Right lobe of liver (tissue), 6 donors: Measurements from ENCODE around the gene OLA1. TPM values are rescaled to one million over a fixed set of nuclear protein-coding genes. Genes with fewer than 3 reads are reported as not detected.
A peak's percentile ranks its signal among the peaks of the same experiment; 100 is the strongest.

Source experiments
- ATAC-seq, 4 donors: fragments of 200-7000 bp; cut with Tn5 transposase; one replicate each; pipeline ENCODE4 v1.9.1; 2020; ENCODE audit warnings: mild to moderate bottlenecking in 4 of 4, moderate library complexity in 4 of 4
- DNase-seq, 3 donors: peaks; one replicate each; pipeline ENCODE4 v3.0.0-alpha.2; 2020
- H3K27ac ChIP-seq, 3 donors: fragments of 200-600 bp; one replicate each; pipeline ENCODE4 v1.8.0; 2022
- H3K27me3 ChIP-seq, 2 donors: fragments of 200-600 bp; one replicate each; pipeline ENCODE4 v1.8.0; 2022
- H3K36me3 ChIP-seq, 4 donors: fragments of 200-600 bp; sonication (generic) in 1 of 4; one replicate each; pipeline versions ENCODE4 v1.5.1 to v1.8.0; 2017 to 2022; ENCODE audit warnings: control low read depth in 1 of 4
- H3K4me1 ChIP-seq, 4 donors: fragments of 200-600 bp; sonication (generic) in 1 of 4; one replicate each; pipeline versions ENCODE4 v1.5.1 to v1.8.0; 2017 to 2022; ENCODE audit warnings: control low read depth in 1 of 4
- H3K4me3 ChIP-seq, 3 donors: fragments of 200-600 bp; one replicate each; pipeline ENCODE4 v1.8.0; 2022
- H3K9me3 ChIP-seq, 4 donors: fragments of 200-600 bp; sonication (generic) in 1 of 4; one replicate each; pipeline versions ENCODE4 v1.5.1 to v1.8.0; 2017 to 2022; ENCODE audit warnings: control low read depth in 1 of 4
- POLR2A ChIP-seq: fragments of 450-650 bp; IDR thresholded peaks from one replicate; pipeline ENCODE4 v1.6.1; 2017; ENCODE audit warnings: antibody characterized with exemption, mild to moderate bottlenecking
- WGBS: methylation state at CpG from one replicate; pipeline ENCODE4 v1.1.6; 2018; ENCODE audit warnings: low coverage, low lambda C conversion rate; ENCODE audit not compliant: insufficient coverage; ENCODE audit errors: missing lambda C conversion rate; 5-methylcytosine and 5-hydroxymethylcytosine counted together
- intact Hi-C, 2 donors: fragments of 100-400 bp; cut with DNase I; formaldehyde crosslinking; loops; one replicate each; pipeline versions ENCODE4 v1.11.2 to v1.14.1; 2022
- total RNA-seq, 6 experiments: library from RNA; depleted of rRNA in 2 of 6; stranded (reverse); fragments of >200 nt in 2 of 6; fragmentation: NEBNext Ultra II Directional in 3 of 6; extraction: Animal tissue kit (Norgen Biotek cat#: 25700) in 3 of 6; gene quantifications; one replicate each; pipeline versions ENCODE4 v1.1.0 to v1.2.4, GENCODE V29; 2016 to 2023
- TF ChIP-seq, protein P1 (sequence below), 4 donors: fragments of 200-600 bp in 3 of 4; fragments of 450-650 bp in 1 of 4; IDR thresholded peaks; one replicate each; pipeline versions ENCODE4 v1.5.1 to v1.8.0; 2016 to 2022; ENCODE audit warnings: antibody characterized with exemption in 4 of 4, mild to moderate bottlenecking in 2 of 4
- donor health status: DM: no; HTN: yes; CAD: no.
- donor health status: DM: no; HTN: no; CAD: no.
- donor health status: DM: no; HTN: no; CAD: no.
- donor health status: DM: no; HTN: yes; CAD: no.
- donor health status: DM: no; HTN: yes; CAD: no.

Gene OLA1
- total RNA-seq, 6 experiments from 2014 or later = 22.2 to 60.8 (median 38.6) TPM

DNA sequence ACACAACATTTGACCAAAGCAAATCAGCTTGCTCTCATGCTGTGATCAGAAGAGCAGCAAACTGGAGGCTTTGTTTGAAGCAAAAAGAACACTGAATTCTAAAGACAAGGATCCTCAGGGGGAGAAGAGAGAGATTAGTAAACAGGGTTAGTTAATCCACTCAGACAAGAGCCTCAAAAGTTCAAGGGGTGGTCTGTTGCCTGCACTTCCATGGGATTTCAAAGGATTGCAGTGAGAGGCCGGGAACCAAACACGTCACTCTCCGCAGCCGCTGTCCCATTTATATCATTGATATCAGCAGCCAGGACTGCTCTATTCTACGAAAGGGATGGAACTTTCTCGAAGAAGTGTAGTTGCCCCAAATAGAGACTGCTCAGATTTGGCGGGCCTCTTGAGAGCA lies 185.4 kb downstream of the OLA1 start:
- H3K27me3 ChIP-seq = no peaks in the 10 kb centered on the region
- 44% methylated on average over 7 of the region's 7 CpGs for WGBS
- intact Hi-C loops = no loop called here
- no peaks in the 10 kb centered on the region for H3K4me1 ChIP-seq
- H3K9me3 ChIP-seq = no peaks in the 10 kb centered on the region
- no peak overlapping the region for H3K27ac ChIP-seq
- no peaks in the 10 kb centered on the region for H3K36me3 ChIP-seq
- TF ChIP-seq POLR2A = no peak
- TF ChIP-seq, protein P1, sequence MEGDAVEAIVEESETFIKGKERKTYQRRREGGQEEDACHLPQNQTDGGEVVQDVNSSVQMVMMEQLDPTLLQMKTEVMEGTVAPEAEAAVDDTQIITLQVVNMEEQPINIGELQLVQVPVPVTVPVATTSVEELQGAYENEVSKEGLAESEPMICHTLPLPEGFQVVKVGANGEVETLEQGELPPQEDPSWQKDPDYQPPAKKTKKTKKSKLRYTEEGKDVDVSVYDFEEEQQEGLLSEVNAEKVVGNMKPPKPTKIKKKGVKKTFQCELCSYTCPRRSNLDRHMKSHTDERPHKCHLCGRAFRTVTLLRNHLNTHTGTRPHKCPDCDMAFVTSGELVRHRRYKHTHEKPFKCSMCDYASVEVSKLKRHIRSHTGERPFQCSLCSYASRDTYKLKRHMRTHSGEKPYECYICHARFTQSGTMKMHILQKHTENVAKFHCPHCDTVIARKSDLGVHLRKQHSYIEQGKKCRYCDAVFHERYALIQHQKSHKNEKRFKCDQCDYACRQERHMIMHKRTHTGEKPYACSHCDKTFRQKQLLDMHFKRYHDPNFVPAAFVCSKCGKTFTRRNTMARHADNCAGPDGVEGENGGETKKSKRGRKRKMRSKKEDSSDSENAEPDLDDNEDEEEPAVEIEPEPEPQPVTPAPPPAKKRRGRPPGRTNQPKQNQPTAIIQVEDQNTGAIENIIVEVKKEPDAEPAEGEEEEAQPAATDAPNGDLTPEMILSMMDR (IDR thresholded peaks at IDR 0.05) = no peak
- DNase-seq (no peak), ATAC-seq (no peak)
- no peak overlapping the region for H3K4me3 ChIP-seq

DNA sequence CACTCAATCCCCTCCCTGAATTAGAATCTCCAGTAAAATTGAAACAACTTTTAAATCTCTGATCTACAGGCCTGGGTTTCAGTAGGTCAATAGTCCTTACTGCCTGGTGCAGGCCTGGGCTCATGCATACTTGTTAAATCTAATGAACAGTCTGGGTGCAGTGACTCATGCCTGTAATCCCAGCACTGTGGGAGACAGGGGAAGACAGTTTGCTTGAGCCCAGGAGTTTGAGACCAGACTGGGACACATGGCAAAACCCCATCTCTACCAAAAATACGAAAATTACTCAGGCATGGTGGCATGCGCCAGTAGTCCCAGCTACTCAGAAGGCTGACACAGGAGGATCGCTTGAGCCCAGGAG lies 188.5 kb downstream of the OLA1 start:
- intact Hi-C loops = no loop called here
- Histone ChIP-seq H3K4me3 (no peak overlapping the region), H3K9me3 (no peaks in the 10 kb centered on the region), H3K4me1 (no peaks in the 10 kb centered on the region), H3K27me3 (no peaks in the 10 kb centered on the region), H3K36me3 (no peaks in the 10 kb centered on the region), H3K27ac (no peak overlapping the region)
- 93% methylated on average over 3 of the region's 3 CpGs for WGBS
- DNase-seq (no peak), ATAC-seq (no peak)
- no peak for TF ChIP-seq POLR2A
- TF ChIP-seq, protein P1 (IDR thresholded peaks at IDR 0.05) = no peak

DNA sequence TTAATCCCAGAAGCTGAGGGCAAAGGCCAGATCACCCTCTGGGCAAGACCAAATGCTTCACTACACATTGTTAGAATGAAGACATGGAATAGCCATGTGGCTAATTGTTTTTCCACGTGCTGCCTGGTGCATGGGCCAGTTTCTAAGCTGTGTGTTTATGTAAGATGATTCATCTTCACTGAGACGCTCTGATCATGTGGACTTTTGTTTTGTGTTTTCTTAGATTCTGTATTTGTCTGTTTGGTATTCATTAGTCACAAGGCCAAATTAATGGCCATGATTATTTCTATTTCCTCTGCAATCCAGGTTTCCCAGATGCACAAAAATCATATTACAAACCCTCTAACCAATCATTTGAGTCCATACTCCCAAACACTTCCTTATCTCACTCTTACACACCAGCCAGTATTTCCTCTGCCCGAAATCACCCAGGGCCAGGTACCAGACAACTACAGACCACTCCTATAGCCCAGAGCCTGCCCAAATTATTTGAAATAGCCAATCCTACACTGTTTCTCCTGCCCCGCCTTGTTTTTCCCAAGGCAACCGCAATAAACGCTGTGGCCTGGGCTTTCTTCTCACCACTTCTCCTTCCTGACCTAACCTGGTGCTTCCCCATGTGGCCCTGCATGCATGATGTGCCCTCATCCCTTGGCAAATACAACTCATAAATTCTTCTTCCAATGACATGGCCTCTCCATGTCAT lies 189.0 kb downstream of the OLA1 start:
- DNase-seq (no peak), ATAC-seq (peak in 1 of 4 donors; percentile 38)
- Histone ChIP-seq H3K4me1 (no peaks in the 10 kb centered on the region), H3K36me3 (no peaks in the 10 kb centered on the region), H3K27ac (no peak overlapping the region), H3K27me3 (no peaks in the 10 kb centered on the region), H3K9me3 (no peaks in the 10 kb centered on the region), H3K4me3 (no peak overlapping the region)
- WGBS = 70% methylated on average over 6 of the region's 6 CpGs
- intact Hi-C loops = no loop called here
- no peak for TF ChIP-seq POLR2A
- TF ChIP-seq, protein P1 (IDR thresholded peaks at IDR 0.05) = no peak

DNA sequence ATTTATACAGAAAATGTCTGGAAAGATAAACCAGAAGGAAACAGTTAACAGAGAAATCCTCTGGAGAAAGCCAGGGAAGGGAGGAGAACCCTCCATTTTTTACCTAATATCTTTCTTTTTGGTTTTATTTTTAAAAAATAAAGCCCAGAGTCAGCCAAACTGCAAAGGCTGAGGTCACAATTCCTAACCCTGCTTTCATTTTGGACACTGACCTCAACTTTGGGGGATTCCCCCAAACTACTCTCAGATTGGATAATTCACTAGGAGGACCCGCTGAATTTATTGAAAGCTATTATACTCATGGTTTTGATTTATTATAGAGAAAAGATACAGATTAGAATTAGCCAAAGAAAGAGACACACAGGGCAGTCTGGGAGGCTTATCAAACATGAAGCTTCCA lies 189.9 kb downstream of the OLA1 start:
- no peak for DNase-seq
- no peak for TF ChIP-seq POLR2A
- TF ChIP-seq, protein P1 (IDR thresholded peaks at IDR 0.05) = no peak
- ATAC-seq = no peak
- H3K4me1 ChIP-seq = no peaks in the 10 kb centered on the region
- no peak overlapping the region for H3K27ac ChIP-seq
- H3K9me3 ChIP-seq = no peaks in the 10 kb centered on the region
- H3K27me3 ChIP-seq = no peaks in the 10 kb centered on the region
- no peak overlapping the region for H3K4me3 ChIP-seq
- intact Hi-C loops = no loop called here
- WGBS = 73% methylated on average over 1 of the region's 1 CpG
- no peaks in the 10 kb centered on the region for H3K36me3 ChIP-seq

DNA sequence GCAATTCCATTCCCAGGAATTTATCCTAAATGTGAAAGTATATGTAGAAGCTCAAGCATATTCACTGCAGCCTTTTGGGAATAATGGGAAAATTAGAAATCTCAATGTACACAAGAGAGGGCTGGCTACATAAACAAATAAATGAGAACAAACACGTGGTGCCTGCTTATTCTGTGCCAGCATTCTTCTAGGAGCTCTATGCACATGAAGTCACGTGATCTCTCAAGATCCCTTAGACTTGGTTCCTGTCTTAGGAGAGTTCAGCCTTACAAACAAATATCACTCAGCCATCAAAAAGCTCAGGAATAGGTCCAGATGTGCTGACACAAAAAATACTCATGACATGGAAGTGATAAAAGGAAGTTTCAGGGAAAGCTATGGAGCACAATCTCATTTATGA lies 190.3 kb downstream of the OLA1 start:
- Histone ChIP-seq H3K27me3 (no peaks in the 10 kb centered on the region), H3K9me3 (no peaks in the 10 kb centered on the region), H3K4me1 (no peaks in the 10 kb centered on the region), H3K36me3 (no peaks in the 10 kb centered on the region), H3K27ac (no peak overlapping the region), H3K4me3 (no peak overlapping the region)
- intact Hi-C loops = no loop called here
- WGBS = 37% methylated on average over 2 of the region's 2 CpGs
- TF ChIP-seq, protein P1 (IDR thresholded peaks at IDR 0.05) = no peak
- no peak for TF ChIP-seq POLR2A
- DNase-seq = no peak
- ATAC-seq = no peak
